Trophoblast cell (in vitro differentiated cells and primary cell): ENCODE results near the gene OGG1.
A peak's percentile ranks its signal among the peaks of the same experiment; 100 is the strongest.

Experiments used
- DNase-seq, 2 donors: peaks; one replicate each; pipeline ENCODE4 v3.0.0-alpha.2; 2016
- H2AFZ ChIP-seq: 2 replicates; pipeline ENCODE4 v1.6.1; 2013; ENCODE audit warnings: low read length, moderate library complexity, mild to moderate bottlenecking; ENCODE audit not compliant: insufficient read depth, poor library complexity
- H2AK5ac ChIP-seq: 2 replicates; pipeline ENCODE4 v1.6.1; 2013; ENCODE audit warnings: mild to moderate bottlenecking, low read length
- H2BK120ac ChIP-seq: 2 replicates; pipeline ENCODE4 v1.6.1; 2013; ENCODE audit warnings: low read length, mild to moderate bottlenecking, moderate library complexity; ENCODE audit not compliant: insufficient read depth, poor library complexity
- H2BK12ac ChIP-seq: 2 replicates; pipeline ENCODE4 v1.6.1; 2013; ENCODE audit warnings: mild to moderate bottlenecking, low read length, moderate library complexity
- H2BK5ac ChIP-seq: 2 replicates; pipeline ENCODE4 v1.6.1; 2013; ENCODE audit warnings: low read length, low read depth, moderate library complexity, mild to moderate bottlenecking; ENCODE audit not compliant: poor library complexity
- H3K14ac ChIP-seq: 2 replicates; pipeline ENCODE4 v1.6.1; 2013; ENCODE audit warnings: mild to moderate bottlenecking, low read length
- H3K18ac ChIP-seq: 2 replicates; pipeline ENCODE4 v1.6.1; 2013; ENCODE audit warnings: mild to moderate bottlenecking, low read length
- H3K23ac ChIP-seq: 2 replicates; pipeline ENCODE4 v1.6.1; 2013; ENCODE audit warnings: low read length
- H3K27ac ChIP-seq: 2 replicates; pipeline ENCODE4 v1.5.1; 2013; ENCODE audit warnings: low read depth, mild to moderate bottlenecking, inconsistent platforms, low read length, moderate library complexity
- H3K27me3 ChIP-seq: 2 replicates; pipeline ENCODE4 v1.6.1; 2013; ENCODE audit warnings: inconsistent platforms, mild to moderate bottlenecking, low read length, moderate library complexity; ENCODE audit not compliant: insufficient read depth
- H3K36me3 ChIP-seq, 2 experiments: 1 replicate in 1 of 2; 2 replicates in 1 of 2; pipeline ENCODE4 v1.6.1; 2013; ENCODE audit warnings: low read length in 2 of 2, mild to moderate bottlenecking in 2 of 2, moderate library complexity in 1 of 2; ENCODE audit not compliant: insufficient read depth in 2 of 2, control insufficient read depth in 1 of 2
- H3K4ac ChIP-seq: 2 replicates; pipeline ENCODE4 v1.6.1; 2013; ENCODE audit warnings: low read depth, mild to moderate bottlenecking, low read length, moderate library complexity
- H3K4me1 ChIP-seq, 2 experiments: 1 replicate in 1 of 2; 2 replicates in 1 of 2; pipeline ENCODE4 v1.6.1; 2013; ENCODE audit warnings: low read length in 2 of 2, mild to moderate bottlenecking in 2 of 2, moderate library complexity in 1 of 2; ENCODE audit not compliant: insufficient read depth in 2 of 2, control insufficient read depth in 1 of 2
- H3K4me2 ChIP-seq: 2 replicates; pipeline ENCODE4 v1.6.1; 2013; ENCODE audit warnings: inconsistent platforms, mild to moderate bottlenecking, low read length, moderate library complexity
- H3K4me3 ChIP-seq: 2 replicates; pipeline ENCODE4 v1.5.1; 2013; ENCODE audit warnings: mild to moderate bottlenecking, low read depth, low read length, inconsistent platforms
- H3K79me1 ChIP-seq: one replicate; pipeline ENCODE4 v1.6.1; 2013; ENCODE audit warnings: low read length
- H3K79me2 ChIP-seq: 2 replicates; pipeline ENCODE4 v1.6.1; 2013; ENCODE audit warnings: low read length, mild to moderate bottlenecking; ENCODE audit not compliant: control insufficient read depth, insufficient read depth, poor library complexity
- H3K9ac ChIP-seq: 2 replicates; pipeline ENCODE4 v1.6.1; 2013; ENCODE audit warnings: mild to moderate bottlenecking, low read length
- H3K9me3 ChIP-seq: 2 replicates; pipeline ENCODE4 v1.6.1; 2013; ENCODE audit warnings: low read depth, mild to moderate bottlenecking, control low read depth, inconsistent platforms, low read length; ENCODE audit not compliant: insufficient read depth
- H4K12ac ChIP-seq: 2 replicates; pipeline ENCODE4 v1.6.1; 2013; ENCODE audit warnings: low read depth, mild to moderate bottlenecking, low read length, moderate library complexity
- H4K8ac ChIP-seq: 2 replicates; pipeline ENCODE4 v1.6.1; 2013; ENCODE audit warnings: low read depth, mild to moderate bottlenecking, low read length, moderate library complexity
- H4K91ac ChIP-seq: one replicate; pipeline ENCODE4 v1.6.1; 2013; ENCODE audit warnings: low read depth, mild to moderate bottlenecking, low read length, moderate library complexity
- WGBS: extraction: QIAGEN DNeasy Blood & Tissue Kit; methylation state at CpG from one replicate; pipeline ENCODE4 v1.1.7; 2013; ENCODE audit warnings: missing lambda C conversion rate; ENCODE audit not compliant: insufficient read length, insufficient coverage; ENCODE audit errors: extremely low coverage; 5-methylcytosine and 5-hydroxymethylcytosine counted together

The OGG1 gene

GRCh38 chr3:9747267-9747666 is 2.5 kb upstream of the OGG1 start:
- Histone ChIP-seq H3K4me3 (no peak overlapping the region), H3K9me3 (no peaks in the 10 kb centered on the region), H3K79me2 (peaks cover 3% of the 10 kb centered on the region), H2BK5ac (no peak overlapping the region), H3K18ac (no peak overlapping the region), H3K27ac (no peak overlapping the region), H4K91ac (no peak overlapping the region), H4K8ac (no peak overlapping the region), H3K4me2 (no peak overlapping the region), H2AFZ (no peak overlapping the region), H3K27me3 (no peaks in the 10 kb centered on the region), H2BK12ac (no peak overlapping the region), H3K14ac (no peak overlapping the region), H2AK5ac (no peak overlapping the region), H4K12ac (no peak overlapping the region), H3K4me1 (peaks cover 5 to 7% of the 10 kb centered on the region in 2 experiments), H2BK120ac (no peak overlapping the region), H3K4ac (no peak overlapping the region), H3K36me3 (peaks cover 57 to 66% of the 10 kb centered on the region in 2 experiments), H3K9ac (no peak overlapping the region), H3K23ac (no peak overlapping the region), H3K79me1 (peaks cover 7% of the 10 kb centered on the region)
- no CpG with 5 or more reads among the region's 8 CpGs for WGBS
- DNase-seq, result no peak

GRCh38 chr3:9748031-9748430 is 1.7 kb upstream of the OGG1 start:
- Histone ChIP-seq H2BK12ac (no peak overlapping the region), H2BK120ac (no peak overlapping the region), H3K4ac (no peak overlapping the region), H2AFZ (no peak overlapping the region), H4K8ac (no peak overlapping the region), H3K23ac (no peak overlapping the region), H2AK5ac (no peak overlapping the region), H3K18ac (no peak overlapping the region), H4K12ac (no peak overlapping the region), H3K4me2 (no peak overlapping the region), H3K79me2 (peaks cover 3% of the 10 kb centered on the region), H3K9me3 (no peaks in the 10 kb centered on the region), H3K36me3 (peaks cover 55 to 62% of the 10 kb centered on the region in 2 experiments), H3K27ac (no peak overlapping the region), H3K4me1 (peaks cover 5 to 7% of the 10 kb centered on the region in 2 experiments), H3K14ac (no peak overlapping the region), H3K4me3 (no peak overlapping the region), H3K9ac (no peak overlapping the region), H3K27me3 (no peaks in the 10 kb centered on the region), H2BK5ac (no peak overlapping the region), H3K79me1 (peaks cover 7% of the 10 kb centered on the region), H4K91ac (no peak overlapping the region)
- no CpG with 5 or more reads among the region's 2 CpGs for WGBS
- no peak for DNase-seq

DNA sequence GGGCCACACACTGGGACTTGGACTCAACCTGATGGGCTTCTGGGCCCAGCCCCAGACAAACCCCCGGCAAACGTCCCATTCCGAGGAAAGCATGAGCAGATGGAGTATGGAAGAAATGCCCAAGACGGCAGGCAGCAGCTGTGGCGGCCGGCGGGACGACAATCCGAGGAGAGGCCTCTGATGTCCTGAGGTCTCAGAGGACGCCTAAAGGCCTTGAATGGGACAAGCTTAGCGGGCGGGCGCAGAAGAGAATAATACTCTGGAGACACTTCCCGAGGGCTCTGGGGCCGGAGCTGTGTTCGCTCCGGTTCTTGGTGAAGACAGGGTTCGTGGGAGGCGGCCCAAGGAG is 482 bp upstream of the OGG1 start:
- peak overlapping the region; percentile 74 for H3K14ac ChIP-seq
- H4K91ac ChIP-seq, result peak overlapping the region; percentile 50
- no CpG with 5 or more reads among the region's 19 CpGs for WGBS

GRCh38 chr3:9750556-9751411 is 1.0 kb downstream of the OGG1 start:
- Histone ChIP-seq H3K4ac (no peak overlapping the region), H3K4me3 (peak overlapping the region; percentile 72), H4K12ac (no peak overlapping the region), H3K4me2 (peak overlapping the region; percentile 69), H3K9ac (no peak overlapping the region), H3K79me2 (peaks cover 3% of the 10 kb centered on the region), H3K27ac (no peak overlapping the region), H2BK120ac (no peak overlapping the region), H3K9me3 (no peaks in the 10 kb centered on the region), H3K23ac (no peak overlapping the region), H3K27me3 (no peaks in the 10 kb centered on the region), H2AFZ (peak overlapping the region; percentile 79), H2BK12ac (no peak overlapping the region), H3K18ac (no peak overlapping the region), H3K14ac (no peak overlapping the region), H3K79me1 (peaks cover 7% of the 10 kb centered on the region), H2BK5ac (no peak overlapping the region), H3K36me3 (peaks cover 29 to 34% of the 10 kb centered on the region in 2 experiments), H2AK5ac (no peak overlapping the region), H4K8ac (no peak overlapping the region), H4K91ac (peak overlapping the region; percentile 36), H3K4me1 (peaks cover 5 to 7% of the 10 kb centered on the region in 2 experiments)
- no CpG with 5 or more reads among the region's 17 CpGs for WGBS
- DNase-seq, result no peak

More for the DNA sequence above, 482 bp upstream of the OGG1 start:
- Histone ChIP-seq H4K8ac (peak overlapping the region; percentile 84), H4K12ac (peak overlapping the region; percentile 50), H3K4me3 (peak overlapping the region; percentile 84), H3K9ac (peak overlapping the region; percentile 95), H3K27me3 (no peaks in the 10 kb centered on the region), H3K4me1 (peaks cover 5 to 7% of the 10 kb centered on the region in 2 experiments), H3K36me3 (peaks cover 44 to 50% of the 10 kb centered on the region in 2 experiments), H3K23ac (no peak overlapping the region), H3K18ac (peak overlapping the region; percentile 82), H3K27ac (peak overlapping the region; percentile 80), H2BK12ac (no peak overlapping the region), H3K4ac (peak overlapping the region; percentile 41), H2BK120ac (peak overlapping the region; percentile 62), H3K79me1 (peaks cover 7% of the 10 kb centered on the region), H2BK5ac (peak overlapping the region; percentile 44), H3K9me3 (no peaks in the 10 kb centered on the region), H2AK5ac (no peak overlapping the region), H2AFZ (peak overlapping the region; percentile 94), H3K4me2 (peak overlapping the region; percentile 96), H3K79me2 (peaks cover 3% of the 10 kb centered on the region)
- DNase-seq, result peak in 1 of 2 donors; percentile 53
